Measurements from ENCODE around the gene SRPK2. TPM values are rescaled to one million over a fixed set of nuclear protein-coding genes. Genes with fewer than 3 reads are reported as not detected.

Gene SRPK2
- polyA plus RNA-seq, 1 donor from 2014 or later, result 118 TPM

DNA sequence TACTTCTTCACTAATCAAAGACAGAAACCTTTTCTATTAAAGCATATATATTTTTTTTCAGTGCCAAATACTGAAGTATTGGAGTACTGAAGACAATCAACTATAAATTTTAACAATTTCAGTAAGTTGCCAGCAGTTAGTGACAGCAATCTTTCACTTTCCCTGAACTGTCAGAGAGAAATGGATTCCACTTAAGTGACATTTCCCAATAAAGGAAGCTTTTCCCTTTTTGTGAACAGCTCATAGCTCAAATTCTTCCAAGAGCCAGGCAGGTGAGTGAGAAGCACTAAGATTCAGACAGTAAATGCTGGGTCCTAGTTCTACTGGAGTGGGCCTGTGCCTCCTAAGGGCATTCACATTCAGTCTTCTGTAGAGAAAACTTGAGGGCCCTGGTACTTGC, 142.0 kb downstream of the SRPK2 start:
- H3K36me3 ChIP-seq (ENCODE audit: insufficient read depth, low read length), result no peaks in the 10 kb centered on the region
- no peak overlapping the region for H3K4me2 ChIP-seq (ENCODE audit: low read length)
- H3K4me3 ChIP-seq (ENCODE audit: low read length), result peak overlapping the region; percentile 9
- H3K9me3 ChIP-seq (ENCODE audit: low read length), result no peaks in the 10 kb centered on the region
- no peaks in the 10 kb centered on the region for H3K9me2 ChIP-seq (ENCODE audit: insufficient read depth, low read length)
- no peaks in the 10 kb centered on the region for H3F3A ChIP-seq (ENCODE audit: insufficient read depth, low read length, poor library complexity, severe bottlenecking)
- peaks cover 20% of the 10 kb centered on the region for H3K79me2 ChIP-seq (replicated peaks; ENCODE audit: insufficient read depth, low read length)
- H3K9ac ChIP-seq (ENCODE audit: low read length), result no peak overlapping the region
- H3K27me3 ChIP-seq (ENCODE audit: insufficient read depth, low read depth, low read length), result no peaks in the 10 kb centered on the region
- TF ChIP-seq, protein P1, sequence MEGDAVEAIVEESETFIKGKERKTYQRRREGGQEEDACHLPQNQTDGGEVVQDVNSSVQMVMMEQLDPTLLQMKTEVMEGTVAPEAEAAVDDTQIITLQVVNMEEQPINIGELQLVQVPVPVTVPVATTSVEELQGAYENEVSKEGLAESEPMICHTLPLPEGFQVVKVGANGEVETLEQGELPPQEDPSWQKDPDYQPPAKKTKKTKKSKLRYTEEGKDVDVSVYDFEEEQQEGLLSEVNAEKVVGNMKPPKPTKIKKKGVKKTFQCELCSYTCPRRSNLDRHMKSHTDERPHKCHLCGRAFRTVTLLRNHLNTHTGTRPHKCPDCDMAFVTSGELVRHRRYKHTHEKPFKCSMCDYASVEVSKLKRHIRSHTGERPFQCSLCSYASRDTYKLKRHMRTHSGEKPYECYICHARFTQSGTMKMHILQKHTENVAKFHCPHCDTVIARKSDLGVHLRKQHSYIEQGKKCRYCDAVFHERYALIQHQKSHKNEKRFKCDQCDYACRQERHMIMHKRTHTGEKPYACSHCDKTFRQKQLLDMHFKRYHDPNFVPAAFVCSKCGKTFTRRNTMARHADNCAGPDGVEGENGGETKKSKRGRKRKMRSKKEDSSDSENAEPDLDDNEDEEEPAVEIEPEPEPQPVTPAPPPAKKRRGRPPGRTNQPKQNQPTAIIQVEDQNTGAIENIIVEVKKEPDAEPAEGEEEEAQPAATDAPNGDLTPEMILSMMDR (IDR thresholded peaks at IDR 0.05; ENCODE audit: poor library complexity, severe bottlenecking), result no peak
- TF ChIP-seq EP300 (conservative IDR thresholded peaks at IDR 0.05; ENCODE audit: poor library complexity, severe bottlenecking), result peak; percentile 32
- H4K20me1 ChIP-seq (ENCODE audit: insufficient read depth), result no peaks in the 10 kb centered on the region
- peak overlapping the region; percentile 28 for H3K27ac ChIP-seq (ENCODE audit: low read length)
- H2AFZ ChIP-seq (ENCODE audit: low read depth, low read length), result no peak overlapping the region

DNA sequence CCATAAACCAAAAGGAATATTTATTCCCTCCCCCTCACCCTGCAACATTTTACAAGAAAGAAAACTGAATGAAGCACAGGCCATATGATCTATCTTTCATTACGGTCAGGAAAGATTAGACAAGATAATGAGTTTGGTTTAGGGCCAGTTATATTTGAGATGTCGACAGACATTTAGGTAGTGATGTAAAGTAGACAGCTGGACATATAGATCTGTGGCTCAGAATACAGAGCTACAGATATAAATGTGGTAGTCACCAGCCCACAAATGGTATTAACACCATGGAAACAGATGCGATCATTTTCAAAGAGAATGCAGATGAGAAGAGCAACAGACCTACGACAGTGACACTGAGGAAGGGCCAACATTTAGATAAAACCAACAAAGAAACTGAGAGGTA, 142.5 kb downstream of the SRPK2 start:
- no peaks in the 10 kb centered on the region for H3K36me3 ChIP-seq (ENCODE audit: insufficient read depth, low read length)
- H3K79me2 ChIP-seq (replicated peaks; ENCODE audit: insufficient read depth, low read length), result peaks cover 21% of the 10 kb centered on the region
- H3K27me3 ChIP-seq (ENCODE audit: insufficient read depth, low read depth, low read length), result no peaks in the 10 kb centered on the region
- peak overlapping the region; percentile 36 for H3K4me2 ChIP-seq (ENCODE audit: low read length)
- H3K9me2 ChIP-seq (ENCODE audit: insufficient read depth, low read length), result no peaks in the 10 kb centered on the region
- H3F3A ChIP-seq (ENCODE audit: insufficient read depth, low read length, poor library complexity, severe bottlenecking), result no peaks in the 10 kb centered on the region
- no peak overlapping the region for H3K9ac ChIP-seq (ENCODE audit: low read length)
- H2AFZ ChIP-seq (ENCODE audit: low read depth, low read length), result no peak overlapping the region
- no peaks in the 10 kb centered on the region for H4K20me1 ChIP-seq (ENCODE audit: insufficient read depth)
- TF ChIP-seq EP300 (conservative IDR thresholded peaks at IDR 0.05; ENCODE audit: poor library complexity, severe bottlenecking), result no peak
- TF ChIP-seq SMC3 (conservative IDR thresholded peaks at IDR 0.05; ENCODE audit: poor library complexity), result no peak
- TF ChIP-seq, protein P1 (IDR thresholded peaks at IDR 0.05; ENCODE audit: poor library complexity, severe bottlenecking), result no peak
- no peak for TF ChIP-seq RAD21 (conservative IDR thresholded peaks at IDR 0.05)
- TF ChIP-seq MXI1 (conservative IDR thresholded peaks at IDR 0.05; ENCODE audit: poor library complexity, severe bottlenecking), result no peak
- TF ChIP-seq, protein P2, sequence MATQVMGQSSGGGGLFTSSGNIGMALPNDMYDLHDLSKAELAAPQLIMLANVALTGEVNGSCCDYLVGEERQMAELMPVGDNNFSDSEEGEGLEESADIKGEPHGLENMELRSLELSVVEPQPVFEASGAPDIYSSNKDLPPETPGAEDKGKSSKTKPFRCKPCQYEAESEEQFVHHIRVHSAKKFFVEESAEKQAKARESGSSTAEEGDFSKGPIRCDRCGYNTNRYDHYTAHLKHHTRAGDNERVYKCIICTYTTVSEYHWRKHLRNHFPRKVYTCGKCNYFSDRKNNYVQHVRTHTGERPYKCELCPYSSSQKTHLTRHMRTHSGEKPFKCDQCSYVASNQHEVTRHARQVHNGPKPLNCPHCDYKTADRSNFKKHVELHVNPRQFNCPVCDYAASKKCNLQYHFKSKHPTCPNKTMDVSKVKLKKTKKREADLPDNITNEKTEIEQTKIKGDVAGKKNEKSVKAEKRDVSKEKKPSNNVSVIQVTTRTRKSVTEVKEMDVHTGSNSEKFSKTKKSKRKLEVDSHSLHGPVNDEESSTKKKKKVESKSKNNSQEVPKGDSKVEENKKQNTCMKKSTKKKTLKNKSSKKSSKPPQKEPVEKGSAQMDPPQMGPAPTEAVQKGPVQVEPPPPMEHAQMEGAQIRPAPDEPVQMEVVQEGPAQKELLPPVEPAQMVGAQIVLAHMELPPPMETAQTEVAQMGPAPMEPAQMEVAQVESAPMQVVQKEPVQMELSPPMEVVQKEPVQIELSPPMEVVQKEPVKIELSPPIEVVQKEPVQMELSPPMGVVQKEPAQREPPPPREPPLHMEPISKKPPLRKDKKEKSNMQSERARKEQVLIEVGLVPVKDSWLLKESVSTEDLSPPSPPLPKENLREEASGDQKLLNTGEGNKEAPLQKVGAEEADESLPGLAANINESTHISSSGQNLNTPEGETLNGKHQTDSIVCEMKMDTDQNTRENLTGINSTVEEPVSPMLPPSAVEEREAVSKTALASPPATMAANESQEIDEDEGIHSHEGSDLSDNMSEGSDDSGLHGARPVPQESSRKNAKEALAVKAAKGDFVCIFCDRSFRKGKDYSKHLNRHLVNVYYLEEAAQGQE (IDR thresholded peaks at IDR 0.05; ENCODE audit: borderline replicate concordance), result no peak
- no peak for TF ChIP-seq POLR2AphosphoS5 (IDR thresholded peaks at IDR 0.05)
- TF ChIP-seq TAF1 (IDR thresholded peaks at IDR 0.05; ENCODE audit: low read depth), result no peak
- H3K4me3 ChIP-seq (ENCODE audit: low read length), result peak overlapping the region; percentile 9
- no peaks in the 10 kb centered on the region for H3K9me3 ChIP-seq (ENCODE audit: low read length)
- peak overlapping the region; percentile 28 for H3K27ac ChIP-seq (ENCODE audit: low read length)

Data from neural cell (in vitro differentiated cells).